Ovary (tissue), 3 donors: Measurements from ENCODE around the gene RAB33A.

ENCODE experiments used
- CTCF ChIP-seq, 3 donors: fragments of 450-650 bp in 2 of 3; fragments of 200-600 bp in 1 of 3; IDR thresholded peaks; one replicate each; pipeline versions ENCODE4 v1.5.1 to v1.8.0; 2016 to 2022; ENCODE audit warnings: antibody characterized with exemption in 3 of 3, mild to moderate bottlenecking in 1 of 3
- POLR2A ChIP-seq: fragments of 450-650 bp; IDR thresholded peaks from one replicate; pipeline ENCODE4 v1.6.1; 2017; ENCODE audit warnings: antibody characterized with exemption, mild to moderate bottlenecking, moderate library complexity
- donor health status: DM: no; HTN: no; CAD: no.

DNA sequence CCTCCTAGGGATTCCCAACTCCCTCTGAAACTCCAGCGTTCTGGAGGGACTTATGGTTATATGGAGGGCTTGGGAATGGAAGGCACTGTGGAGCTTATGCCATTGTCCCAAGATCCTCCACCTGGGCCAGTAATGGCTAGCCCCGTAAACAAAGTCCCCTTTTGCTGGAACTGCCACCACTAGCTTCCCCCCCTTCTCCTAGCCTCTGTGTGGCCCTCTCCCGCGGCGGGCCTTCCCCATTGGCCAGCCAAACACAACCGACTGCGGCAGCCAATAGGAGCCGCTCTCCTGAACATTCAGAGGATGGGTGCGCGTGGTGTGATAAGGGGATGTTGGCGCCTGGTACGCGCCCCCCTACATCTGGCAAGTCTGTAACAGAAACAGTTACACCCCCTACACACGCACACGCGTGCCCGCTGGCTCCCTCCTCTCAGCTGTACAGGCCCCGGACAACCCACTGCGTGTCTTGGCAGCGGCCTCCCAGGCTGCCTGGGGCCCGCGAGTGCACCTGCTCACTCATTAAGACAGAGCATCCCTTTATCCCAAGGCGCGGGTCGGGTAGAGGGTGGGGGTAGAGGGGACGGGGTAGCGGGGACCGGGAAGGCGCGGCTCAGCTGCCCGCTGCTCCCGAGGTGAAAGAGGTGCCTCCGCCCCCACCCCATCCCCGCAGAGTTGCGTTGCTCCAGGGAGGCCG, 863 bp upstream of the RAB33A start:
- TF ChIP-seq CTCF (IDR thresholded peaks at IDR 0.05) = no peak
- TF ChIP-seq POLR2A = no peak
